GM12878 (cell line): ENCODE results near the gene ZDHHC21. TPM values are rescaled to one million over a fixed set of nuclear protein-coding genes. Genes with fewer than 3 reads are reported as not detected.

Experiments used
- ATAC-seq: fragments of 200-7000 bp; cut with Tn5 transposase; 3 replicates; pipeline ENCODE4 v1.9.1; 2020; ENCODE audit warnings: mild to moderate bottlenecking, moderate library complexity
- BruUV-seq: library from RNA; stranded (reverse); fragments of 400-500 nt; replicated peaks from 2 replicates; lab custom pipeline; 2021; lab: Mats Ljungman, UMichigan
- CTCF ChIA-PET: fragments of 300-600 bp; sonication (Branson Sonifier 250); formaldehyde crosslinking; extraction: SDS; loops from one replicate; lab custom pipeline; 2021; ENCODE audit warnings: inconsistent platforms; lab: Yijun Ruan, JAX
- POLR2A ChIA-PET: fragments of 350-600 bp; formaldehyde crosslinking; extraction: SDS; loops from one replicate; lab custom pipeline; 2021; ENCODE audit warnings: inconsistent platforms; lab: Charles Lee
- RAD21 ChIA-PET: fragments of 300-600 bp; sonication (Branson Sonifier 250); formaldehyde crosslinking; loops from one replicate; lab custom pipeline; 2023; ENCODE audit warnings: antibody characterized with exemption; ENCODE audit not compliant: unreplicated experiment; lab: Charles Lee
- SMC1A ChIA-PET: fragments of 300-600 bp; sonication (Branson Sonifier 250); formaldehyde crosslinking; loops from one replicate; lab custom pipeline; 2023; ENCODE audit not compliant: unreplicated experiment, uncharacterized antibody; lab: Charles Lee
- DNase-seq: peaks from one replicate; pipeline ENCODE4 v3.0.0-alpha.2; 2011; ENCODE audit warnings: low read depth, low spot score
- FAIRE-seq: peaks from 3 replicates; lab custom pipeline; 2011; peaks lifted over from hg19 to GRCh38; lab: Jason Lieb, UNC
- H2AFZ ChIP-seq: 2 replicates; pipeline ENCODE4 v1.6.0; 2011; ENCODE audit warnings: low read depth, low read length, control low read depth; ENCODE audit not compliant: control insufficient read depth
- H3K27ac ChIP-seq: 2 replicates; pipeline ENCODE4 v1.5.1; 2011; ENCODE audit warnings: control low read depth; ENCODE audit not compliant: control insufficient read depth, insufficient read depth
- H3K27me3 ChIP-seq, 2 experiments: replicated peaks in 1 of 2; 2 replicates each; pipeline versions ENCODE4 v1.6.0 to v1.6.1; 2011; ENCODE audit warnings: low read length in 1 of 2; ENCODE audit not compliant: control insufficient read depth in 2 of 2, insufficient read depth in 2 of 2
- H3K36me3 ChIP-seq, 2 experiments: 2 replicates each; pipeline ENCODE4 v1.5.1; 2011; ENCODE audit warnings: low read length in 1 of 2; ENCODE audit not compliant: control insufficient read depth in 2 of 2, insufficient read depth in 2 of 2
- H3K4me1 ChIP-seq: 2 replicates; pipeline ENCODE4 v1.6.1; 2011; ENCODE audit warnings: mild to moderate bottlenecking, low read length, moderate library complexity, mixed read lengths; ENCODE audit not compliant: control insufficient read depth, insufficient read depth
- H3K4me2 ChIP-seq: 2 replicates; pipeline ENCODE4 v1.6.0; 2011; ENCODE audit warnings: control low read depth; ENCODE audit not compliant: control insufficient read depth, insufficient read depth
- H3K4me3 ChIP-seq: fragments of 200-600 bp; sonication (generic); 2 replicates; pipeline ENCODE4 v1.5.1; 2016
- H3K79me2 ChIP-seq: 2 replicates; pipeline ENCODE4 v1.6.0; 2011; ENCODE audit warnings: low read length; ENCODE audit not compliant: control insufficient read depth, insufficient read depth
- H3K9ac ChIP-seq: 2 replicates; pipeline ENCODE4 v1.8.0; 2011; ENCODE audit warnings: low read length, control low read depth, mixed read lengths; ENCODE audit not compliant: control insufficient read depth, insufficient read depth
- H3K9me3 ChIP-seq: replicated peaks from 3 replicates; pipeline ENCODE4 v1.5.1; 2011; ENCODE audit warnings: mild to moderate bottlenecking, low read length; ENCODE audit not compliant: control insufficient read depth, insufficient read depth
- H4K20me1 ChIP-seq: 2 replicates; pipeline ENCODE4 v1.6.0; 2011; ENCODE audit not compliant: control insufficient read depth, insufficient read depth
- CHD2 ChIP-seq: IDR thresholded peaks from 2 replicates; pipeline ENCODE4 v1.6.1; 2011; ENCODE audit warnings: low read depth, low read length, improper control_type of control experiment, borderline replicate concordance
- CHD4 ChIP-seq: fragments of 200-600 bp; sonication (generic); IDR thresholded peaks from 2 replicates; pipeline ENCODE4 v1.6.1; 2016; ENCODE audit warnings: mild to moderate bottlenecking
- FOXK2 ChIP-seq: fragments of 450-650 bp; IDR thresholded peaks from 2 replicates; pipeline ENCODE4 v1.6.1; 2017; ENCODE audit warnings: mild to moderate bottlenecking, moderate library complexity
- IKZF1 ChIP-seq: fragments of 450-650 bp; conservative IDR thresholded peaks from 2 replicates; pipeline ENCODE4 v1.6.1; 2017; ENCODE audit warnings: antibody characterized with exemption, mild to moderate bottlenecking
- IKZF2 ChIP-seq, 2 experiments: fragments of 450-650 bp; IDR thresholded peaks; 2 replicates each; pipeline ENCODE4 v1.6.1; 2017; ENCODE audit warnings: mild to moderate bottlenecking in 2 of 2, moderate library complexity in 2 of 2
- IRF4 ChIP-seq: IDR thresholded peaks from 2 replicates; pipeline ENCODE4 v1.6.1; 2011; ENCODE audit warnings: low read depth, low read length
- MEF2B ChIP-seq: fragments of 450-650 bp; IDR thresholded peaks from 2 replicates; pipeline ENCODE4 v1.6.1; 2018; ENCODE audit warnings: mild to moderate bottlenecking, moderate library complexity; ENCODE audit not compliant: partially characterized antibody, poor library complexity, severe bottlenecking
- MTA2 ChIP-seq: fragments of 450-650 bp; IDR thresholded peaks from 2 replicates; pipeline ENCODE4 v1.6.1; 2016; ENCODE audit warnings: low read depth, mild to moderate bottlenecking, moderate library complexity
- MYC ChIP-seq: IDR thresholded peaks from 2 replicates; pipeline ENCODE4 v1.6.1; 2011; ENCODE audit warnings: mild to moderate bottlenecking, low read length, moderate library complexity, inconsistent platforms; ENCODE audit not compliant: insufficient read depth, insufficient replicate concordance, insufficient read length, severe bottlenecking
- PML ChIP-seq: IDR thresholded peaks from 2 replicates; pipeline ENCODE4 v1.6.1; 2012; ENCODE audit warnings: low read length, inconsistent platforms
- RAD21 ChIP-seq: IDR thresholded peaks from 2 replicates; pipeline ENCODE4 v1.6.1; 2011; ENCODE audit warnings: mild to moderate bottlenecking, low read depth, low read length, moderate library complexity; ENCODE audit not compliant: insufficient read depth
- RFX5 ChIP-seq: IDR thresholded peaks from 2 replicates; pipeline ENCODE4 v1.6.1; 2011; ENCODE audit warnings: low read depth, low read length, improper control_type of control experiment
- RUNX3 ChIP-seq: IDR thresholded peaks from 2 replicates; pipeline ENCODE4 v1.6.1; 2012; ENCODE audit warnings: low read length, inconsistent platforms
- SUPT20H ChIP-seq: IDR thresholded peaks from 2 replicates; pipeline ENCODE4 v1.6.1; 2011; ENCODE audit warnings: low read depth, mild to moderate bottlenecking, low read length, moderate library complexity, borderline replicate concordance; ENCODE audit not compliant: control insufficient read depth
- TARDBP ChIP-seq: IDR thresholded peaks from 2 replicates; pipeline ENCODE4 v1.6.1; 2016; ENCODE audit warnings: borderline replicate concordance
- WRNIP1 ChIP-seq: IDR thresholded peaks from 2 replicates; pipeline ENCODE4 v1.6.1; 2011; ENCODE audit warnings: low read depth, low read length, improper control_type of control experiment, borderline replicate concordance
- ZNF24 ChIP-seq: fragments of 450-650 bp; IDR thresholded peaks from 2 replicates; pipeline ENCODE4 v1.6.1; 2017; ENCODE audit warnings: antibody characterized with exemption, mild to moderate bottlenecking
- WGBS: methylation state at CpG from one replicate; pipeline ENCODE4 v1.1.6; 2016; ENCODE audit warnings: low lambda C conversion rate; ENCODE audit not compliant: insufficient replicate concordance, insufficient coverage; ENCODE audit errors: missing lambda C conversion rate; 5-methylcytosine and 5-hydroxymethylcytosine counted together
- in situ Hi-C: fragments of 300-500 bp; cut with MboI; formaldehyde crosslinking; loops from 9 replicates; pipeline ENCODE4 v1.14.3; 2018; ENCODE audit warnings: mixed read lengths
- intact Hi-C: fragments of 100-400 bp; cut with micrococcal nuclease; formaldehyde crosslinking; loops from one replicate; pipeline ENCODE4 v1.14.2; 2022; ENCODE audit not compliant: unreplicated experiment
- polyA plus RNA-seq, 11 experiments: library from polyadenylated mRNA; depleted of rRNA in 4 of 11; unstranded in 6 of 11; stranded (reverse) in 5 of 11; fragments of >200 nt; fragmentation: Nextera tagmentation in 4 of 11; fragmentation: Illumina TruSeq in 1 of 11; extraction: Ambion mirVana in 4 of 11; extraction: Trizol in 1 of 11; gene quantifications; 1 replicate in 1 of 11; 2 replicates in 10 of 11; pipeline versions ENCODE4 v1.2.1 to v1.2.3, GENCODE V29; 2011 to 2016; ENCODE audit warnings: inconsistent platforms in 2 of 11, missing spikeins in 2 of 11, low read depth in 1 of 11
- total RNA-seq, 4 experiments: library from RNA; depleted of rRNA in 3 of 4; stranded (reverse); fragments of >200 nt in 3 of 4; fragmentation: Illumina TruSeq in 1 of 4; extraction: Trizol in 1 of 4; gene quantifications; 2 replicates each; pipeline versions ENCODE4 v1.2.1 to v1.2.3, GENCODE V29; 2013 to 2021
- TF ChIP-seq, protein P1 (sequence below): fragments of 450-650 bp; IDR thresholded peaks from 2 replicates; pipeline ENCODE4 v1.6.1; 2017; ENCODE audit warnings: antibody characterized with exemption, mild to moderate bottlenecking, moderate library complexity

ZDHHC21 gene
- total and polyA plus RNA-seq, 10 of the 15 experiments (the other 5 are each of a cell fraction or from before 2014, with no cell fraction given) = 2.6 to 14.6 (median 9.1) TPM

DNA sequence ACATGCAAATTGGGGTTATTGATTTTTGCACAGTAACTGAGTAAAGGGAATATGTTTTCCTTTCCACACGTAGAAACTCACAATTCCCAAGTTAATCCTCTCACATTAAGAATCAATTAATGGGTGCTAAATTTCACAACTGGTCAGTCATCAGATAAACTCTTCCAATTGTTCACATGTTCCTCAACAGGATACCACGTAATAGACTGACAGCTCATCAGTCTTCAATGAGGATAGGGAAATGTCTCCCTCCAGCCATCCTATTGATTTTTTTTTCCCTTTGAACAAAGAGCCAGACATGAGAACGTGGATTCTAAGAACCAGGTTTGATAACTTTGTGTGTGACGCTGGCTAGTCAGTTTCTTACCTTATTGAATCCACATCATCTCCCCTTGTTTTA is 30.1 kb upstream of the ZDHHC21 start:
- BruUV-seq = no TSS peak
- ChIA-PET SMC1A (interaction anchor here (0.9 kb wide), 1 partner anchor 27 kb away, joined by 3 read pairs; no protein-coding TSS in a partner anchor), POLR2A (interaction anchor here (0.7 kb wide), 1 partner anchor 97 kb away, joined by 3 read pairs; no protein-coding TSS in a partner anchor)
- in situ Hi-C loops = no loop called here
- intact Hi-C loops = no loop called here
- no peak overlapping the region for H2AFZ ChIP-seq
- no peaks in the 10 kb centered on the region for H3K36me3 ChIP-seq
- DNase-seq = no peak
- no peak overlapping the region for H3K4me3 ChIP-seq
- H3K9ac ChIP-seq = no peak overlapping the region
- no peak overlapping the region for H3K4me2 ChIP-seq
- no peaks in the 10 kb centered on the region for H3K9me3 ChIP-seq
- no peak for TF ChIP-seq TARDBP
- no peak for TF ChIP-seq WRNIP1
- no peak for TF ChIP-seq RUNX3
- no peak for TF ChIP-seq SUPT20H
- TF ChIP-seq MTA2 = no peak
- no peak for TF ChIP-seq IKZF1
- TF ChIP-seq CHD2 = no peak
- TF ChIP-seq, protein P1, sequence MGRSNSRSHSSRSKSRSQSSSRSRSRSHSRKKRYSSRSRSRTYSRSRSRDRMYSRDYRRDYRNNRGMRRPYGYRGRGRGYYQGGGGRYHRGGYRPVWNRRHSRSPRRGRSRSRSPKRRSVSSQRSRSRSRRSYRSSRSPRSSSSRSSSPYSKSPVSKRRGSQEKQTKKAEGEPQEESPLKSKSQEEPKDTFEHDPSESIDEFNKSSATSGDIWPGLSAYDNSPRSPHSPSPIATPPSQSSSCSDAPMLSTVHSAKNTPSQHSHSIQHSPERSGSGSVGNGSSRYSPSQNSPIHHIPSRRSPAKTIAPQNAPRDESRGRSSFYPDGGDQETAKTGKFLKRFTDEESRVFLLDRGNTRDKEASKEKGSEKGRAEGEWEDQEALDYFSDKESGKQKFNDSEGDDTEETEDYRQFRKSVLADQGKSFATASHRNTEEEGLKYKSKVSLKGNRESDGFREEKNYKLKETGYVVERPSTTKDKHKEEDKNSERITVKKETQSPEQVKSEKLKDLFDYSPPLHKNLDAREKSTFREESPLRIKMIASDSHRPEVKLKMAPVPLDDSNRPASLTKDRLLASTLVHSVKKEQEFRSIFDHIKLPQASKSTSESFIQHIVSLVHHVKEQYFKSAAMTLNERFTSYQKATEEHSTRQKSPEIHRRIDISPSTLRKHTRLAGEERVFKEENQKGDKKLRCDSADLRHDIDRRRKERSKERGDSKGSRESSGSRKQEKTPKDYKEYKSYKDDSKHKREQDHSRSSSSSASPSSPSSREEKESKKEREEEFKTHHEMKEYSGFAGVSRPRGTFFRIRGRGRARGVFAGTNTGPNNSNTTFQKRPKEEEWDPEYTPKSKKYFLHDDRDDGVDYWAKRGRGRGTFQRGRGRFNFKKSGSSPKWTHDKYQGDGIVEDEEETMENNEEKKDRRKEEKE = no peak
- TF ChIP-seq FOXK2 = no peak
- TF ChIP-seq RAD21 = no peak
- TF ChIP-seq RFX5 = no peak
- TF ChIP-seq IKZF2 (IDR thresholded peaks at IDR 0.05) = no peak
- no peak for TF ChIP-seq MEF2B
- no peak for TF ChIP-seq PML
- TF ChIP-seq CHD4 = no peak
- TF ChIP-seq ZNF24 = no peak
- no peak for TF ChIP-seq IRF4
- TF ChIP-seq MYC = no peak
- TF ChIP-seq, all 136 proteins: peak for 0
- RAD21 ChIA-PET = no interaction called here
- H3K27ac ChIP-seq = no peak overlapping the region
- 32% methylated on average over 4 of the region's 4 CpGs for WGBS
- H3K4me1 ChIP-seq = no peaks in the 10 kb centered on the region
- no peaks in the 10 kb centered on the region for H3K79me2 ChIP-seq
- H4K20me1 ChIP-seq = no peaks in the 10 kb centered on the region
- CTCF ChIA-PET = no interaction called here
- ATAC-seq (no peak), FAIRE-seq (no peak)
- no peaks in the 10 kb centered on the region; a peak in 1 of 4 replicates for H3K27me3 ChIP-seq
